Progenitor cell of endocrine pancreas (in vitro differentiated cells): ENCODE results near the gene PHLDA1. TPM values are rescaled to one million over a fixed set of nuclear protein-coding genes. Genes with fewer than 3 reads are reported as not detected.

ENCODE experiments used
- DNase-seq: peaks from one replicate; pipeline ENCODE4 v3.0.0; 2021; ENCODE audit warnings: low spot score; ENCODE audit not compliant: unreplicated experiment
- H3K27ac Mint-ChIP-seq: 2 replicates; pipeline ENCODE4 v1.8.0; 2021; ENCODE audit warnings: mild to moderate bottlenecking, moderate library complexity, mixed read lengths
- H3K27me3 Mint-ChIP-seq: 2 replicates; pipeline ENCODE4 v1.8.0; 2021; ENCODE audit warnings: mixed read lengths
- H3K36me3 Mint-ChIP-seq: 2 replicates; pipeline ENCODE4 v1.8.0; 2022; ENCODE audit warnings: mixed read lengths; ENCODE audit not compliant: insufficient read depth
- H3K4me1 Mint-ChIP-seq: 2 replicates; pipeline ENCODE4 v1.8.0; 2021; ENCODE audit warnings: low read depth, mixed read lengths
- H3K4me3 Mint-ChIP-seq: 2 replicates; pipeline ENCODE4 v1.8.0; 2021; ENCODE audit warnings: low read depth, mild to moderate bottlenecking, moderate library complexity, mixed read lengths
- H3K9me3 Mint-ChIP-seq: 2 replicates; pipeline ENCODE4 v1.8.0; 2021; ENCODE audit warnings: low read depth, mixed read lengths
- total RNA-seq: library from RNA; stranded (reverse); gene quantifications from 2 replicates; pipeline ENCODE4 v1.2.1, GENCODE V29; 2021
- TF ChIP-seq, protein P1 (sequence below): fragments of 200-600 bp; sonication (generic); IDR thresholded peaks from one replicate; pipeline ENCODE4 v1.5.0; 2021; ENCODE audit warnings: antibody characterized with exemption, mild to moderate bottlenecking; ENCODE audit not compliant: unreplicated experiment

PHLDA1 gene
- total RNA-seq, 1 donor from 2014 or later = 45.4 TPM

DNA sequence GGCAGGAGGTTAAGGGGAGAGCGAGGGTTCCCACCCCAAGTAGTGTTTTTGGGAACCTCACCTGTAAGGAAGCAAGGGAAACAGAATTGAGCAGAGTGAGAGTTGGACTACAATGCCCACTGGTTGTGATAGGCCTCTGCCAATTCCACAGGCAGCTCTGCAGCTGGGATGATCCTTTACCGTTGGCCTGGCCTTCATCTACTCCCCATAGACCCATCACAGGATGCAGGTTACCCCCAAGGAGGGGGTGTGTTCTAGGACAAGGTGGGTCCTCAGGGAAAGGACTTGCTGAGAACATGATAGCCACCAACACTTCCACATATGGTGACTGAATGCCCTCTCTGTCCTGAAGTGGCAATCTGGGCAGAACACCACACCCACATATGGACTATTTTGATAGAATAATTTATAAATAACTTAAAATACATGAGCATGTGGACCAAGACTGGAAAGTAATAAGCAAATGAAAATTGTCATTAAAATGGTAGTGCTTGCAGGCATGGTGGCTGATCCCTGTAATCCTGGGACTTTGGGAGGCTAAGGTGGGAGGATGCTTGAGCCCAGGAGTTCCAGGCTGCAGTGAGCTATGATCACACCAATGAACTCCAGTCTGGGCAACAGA is 8.4 kb downstream of the PHLDA1 start:
- TF ChIP-seq, protein P1, sequence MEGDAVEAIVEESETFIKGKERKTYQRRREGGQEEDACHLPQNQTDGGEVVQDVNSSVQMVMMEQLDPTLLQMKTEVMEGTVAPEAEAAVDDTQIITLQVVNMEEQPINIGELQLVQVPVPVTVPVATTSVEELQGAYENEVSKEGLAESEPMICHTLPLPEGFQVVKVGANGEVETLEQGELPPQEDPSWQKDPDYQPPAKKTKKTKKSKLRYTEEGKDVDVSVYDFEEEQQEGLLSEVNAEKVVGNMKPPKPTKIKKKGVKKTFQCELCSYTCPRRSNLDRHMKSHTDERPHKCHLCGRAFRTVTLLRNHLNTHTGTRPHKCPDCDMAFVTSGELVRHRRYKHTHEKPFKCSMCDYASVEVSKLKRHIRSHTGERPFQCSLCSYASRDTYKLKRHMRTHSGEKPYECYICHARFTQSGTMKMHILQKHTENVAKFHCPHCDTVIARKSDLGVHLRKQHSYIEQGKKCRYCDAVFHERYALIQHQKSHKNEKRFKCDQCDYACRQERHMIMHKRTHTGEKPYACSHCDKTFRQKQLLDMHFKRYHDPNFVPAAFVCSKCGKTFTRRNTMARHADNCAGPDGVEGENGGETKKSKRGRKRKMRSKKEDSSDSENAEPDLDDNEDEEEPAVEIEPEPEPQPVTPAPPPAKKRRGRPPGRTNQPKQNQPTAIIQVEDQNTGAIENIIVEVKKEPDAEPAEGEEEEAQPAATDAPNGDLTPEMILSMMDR = no peak
- DNase-seq = no peak
- H3K36me3 Mint-ChIP-seq = peaks cover 4% of the 10 kb centered on the region
- H3K27me3 Mint-ChIP-seq = no peaks in the 10 kb centered on the region
- H3K27ac Mint-ChIP-seq = no peak overlapping the region
- H3K9me3 Mint-ChIP-seq = no peaks in the 10 kb centered on the region
- H3K4me1 Mint-ChIP-seq = peaks cover 24% of the 10 kb centered on the region
- H3K4me3 Mint-ChIP-seq = no peak overlapping the region

DNA sequence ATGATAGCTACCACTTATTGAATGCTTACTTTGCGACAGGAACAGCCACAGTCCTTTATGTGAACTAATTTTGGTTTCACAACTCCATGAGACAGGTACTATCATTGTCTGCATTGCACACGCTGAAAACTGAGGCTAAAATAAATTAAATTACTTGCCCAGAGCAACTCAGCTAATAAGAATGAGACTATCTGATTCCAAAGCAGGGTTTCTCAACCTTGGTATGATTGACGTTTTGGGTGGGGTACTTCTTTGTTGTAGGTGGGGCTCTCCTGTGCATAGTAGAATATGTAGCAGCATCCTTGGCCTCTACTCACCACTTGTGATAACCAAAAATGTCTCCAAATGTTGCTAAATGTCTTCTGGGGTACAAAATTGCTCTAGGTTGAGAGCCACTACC is 9.1 kb downstream of the PHLDA1 start:
- TF ChIP-seq, protein P1 = no peak
- H3K36me3 Mint-ChIP-seq = peaks cover 4% of the 10 kb centered on the region
- H3K9me3 Mint-ChIP-seq = no peaks in the 10 kb centered on the region
- no peak for DNase-seq
- H3K4me1 Mint-ChIP-seq = peaks cover 26% of the 10 kb centered on the region
- H3K27ac Mint-ChIP-seq = no peak overlapping the region
- no peak overlapping the region for H3K4me3 Mint-ChIP-seq
- H3K27me3 Mint-ChIP-seq = no peaks in the 10 kb centered on the region

DNA sequence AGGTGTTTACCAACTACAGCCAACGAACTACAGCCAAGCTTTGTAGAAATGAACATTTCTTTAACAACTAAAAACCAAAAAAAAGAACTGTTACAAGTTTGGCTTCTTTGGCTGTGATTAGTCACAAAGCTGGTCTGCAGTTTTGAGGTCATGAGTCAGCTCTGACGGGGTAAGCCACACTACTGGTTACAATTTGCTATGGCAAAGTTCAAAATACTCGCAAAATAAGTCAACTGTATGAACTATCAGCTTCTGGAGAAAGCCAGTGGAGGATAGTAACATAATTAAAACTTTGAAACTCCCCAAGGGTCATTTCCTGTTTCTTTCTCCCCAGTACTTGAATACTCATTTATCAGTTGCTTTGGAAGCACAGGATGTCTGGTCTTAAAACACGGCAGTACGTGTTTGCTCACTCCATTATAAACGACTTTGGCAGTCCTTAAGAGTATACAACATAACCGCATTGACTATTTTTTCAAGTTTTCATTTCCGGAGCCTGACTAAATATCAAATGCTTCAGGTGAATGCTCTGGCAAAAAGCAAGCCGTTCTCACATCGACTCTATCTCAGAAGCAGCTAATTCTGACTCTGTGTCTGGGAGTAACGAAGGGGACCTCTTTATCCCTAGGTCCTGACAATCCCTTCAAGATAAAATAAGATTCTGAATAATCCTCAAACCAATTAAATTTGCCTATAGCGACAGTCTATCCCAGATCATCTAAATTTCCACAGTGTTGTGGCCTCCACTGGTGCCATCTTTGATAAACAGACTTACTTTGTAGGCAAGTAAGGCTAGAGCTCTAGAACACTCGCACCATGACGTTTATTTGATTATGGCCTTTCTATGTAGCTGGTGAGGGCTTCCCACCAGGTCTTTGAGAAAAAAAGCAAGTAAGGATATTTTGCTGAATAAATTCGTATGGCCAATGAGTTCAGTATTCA is 10.6 kb downstream of the PHLDA1 start:
- Mint-ChIP-seq H3K4me1 (peaks cover 24% of the 10 kb centered on the region), H3K27me3 (no peaks in the 10 kb centered on the region), H3K4me3 (no peak overlapping the region), H3K27ac (peak overlapping the region; percentile 69), H3K36me3 (no peaks in the 10 kb centered on the region), H3K9me3 (no peaks in the 10 kb centered on the region)
- TF ChIP-seq, protein P1 = no peak
- DNase-seq = no peak

DNA sequence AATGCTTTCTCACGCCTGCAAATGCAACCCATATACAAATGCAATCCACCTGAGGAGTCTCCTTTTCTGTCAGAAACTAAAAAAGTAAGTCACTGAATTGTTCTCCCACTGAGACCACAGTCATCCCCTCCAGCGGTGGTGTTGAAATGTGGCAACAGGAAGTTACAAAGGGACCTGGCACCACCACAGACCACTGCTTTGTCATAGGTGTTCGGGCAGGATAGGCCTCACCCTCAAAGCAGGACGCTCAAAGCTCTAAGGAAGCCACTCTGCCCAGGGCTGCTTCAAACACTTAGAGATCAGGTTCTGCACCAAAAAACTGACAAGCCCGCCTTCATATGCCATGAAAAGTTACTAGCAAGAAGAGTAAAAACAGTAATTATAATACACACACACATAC is 11.3 kb downstream of the PHLDA1 start:
- TF ChIP-seq, protein P1 = no peak
- no peaks in the 10 kb centered on the region for H3K9me3 Mint-ChIP-seq
- no peak for DNase-seq
- H3K36me3 Mint-ChIP-seq = no peaks in the 10 kb centered on the region
- H3K4me3 Mint-ChIP-seq = no peak overlapping the region
- H3K4me1 Mint-ChIP-seq = peaks cover 24% of the 10 kb centered on the region
- peaks cover under 1% of the 10 kb centered on the region for H3K27me3 Mint-ChIP-seq
- H3K27ac Mint-ChIP-seq = peak overlapping the region; percentile 69

DNA sequence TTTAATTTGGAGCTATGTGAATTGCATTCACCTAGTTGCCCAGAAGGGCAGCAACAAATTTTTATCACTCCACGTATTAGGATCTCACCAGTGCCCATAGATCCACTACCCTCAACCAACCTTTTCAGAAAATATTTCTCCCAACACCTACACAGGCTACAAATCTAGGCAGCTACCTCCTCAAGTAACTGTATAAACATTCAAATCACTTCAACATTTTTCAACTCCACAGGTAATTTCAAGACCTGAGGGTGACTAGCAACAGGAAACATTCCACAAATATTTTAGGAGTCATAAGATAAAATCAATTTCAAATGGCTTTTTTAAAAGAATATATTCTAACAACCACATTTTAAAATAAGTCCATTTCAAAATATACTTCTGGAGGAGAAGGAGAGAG is 12.9 kb downstream of the PHLDA1 start:
- Mint-ChIP-seq H3K4me1 (peaks cover 32% of the 10 kb centered on the region), H3K27me3 (peaks cover 3% of the 10 kb centered on the region), H3K9me3 (no peaks in the 10 kb centered on the region), H3K4me3 (no peak overlapping the region), H3K27ac (peak overlapping the region; percentile 23), H3K36me3 (no peaks in the 10 kb centered on the region)
- TF ChIP-seq, protein P1 = no peak
- no peak for DNase-seq
